ENCODE measurements around the gene FSD1.

Gene FSD1

GRCh38 chr19:4342615-4343369 lies 38.4 kb downstream of the FSD1 start (continued):
- TF ChIP-seq, protein P1, sequence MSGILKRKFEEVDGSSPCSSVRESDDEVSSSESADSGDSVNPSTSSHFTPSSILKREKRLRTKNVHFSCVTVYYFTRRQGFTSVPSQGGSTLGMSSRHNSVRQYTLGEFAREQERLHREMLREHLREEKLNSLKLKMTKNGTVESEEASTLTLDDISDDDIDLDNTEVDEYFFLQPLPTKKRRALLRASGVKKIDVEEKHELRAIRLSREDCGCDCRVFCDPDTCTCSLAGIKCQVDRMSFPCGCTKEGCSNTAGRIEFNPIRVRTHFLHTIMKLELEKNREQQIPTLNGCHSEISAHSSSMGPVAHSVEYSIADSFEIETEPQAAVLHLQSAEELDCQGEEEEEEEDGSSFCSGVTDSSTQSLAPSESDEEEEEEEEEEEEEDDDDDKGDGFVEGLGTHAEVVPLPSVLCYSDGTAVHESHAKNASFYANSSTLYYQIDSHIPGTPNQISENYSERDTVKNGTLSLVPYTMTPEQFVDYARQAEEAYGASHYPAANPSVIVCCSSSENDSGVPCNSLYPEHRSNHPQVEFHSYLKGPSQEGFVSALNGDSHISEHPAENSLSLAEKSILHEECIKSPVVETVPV (CRISPR knock-in tag; IDR thresholded peaks at IDR 0.05): peak; percentile 83
- TF ChIP-seq ZNF565 (CRISPR knock-in tag; conservative IDR thresholded peaks at IDR 0.05; ENCODE audit: low read depth): peak; percentile 99
- TF ChIP-seq ARNTL (CRISPR knock-in tag; IDR thresholded peaks at IDR 0.05; ENCODE audit: borderline replicate concordance, low read depth): peak; percentile 94
- TF ChIP-seq ESRRG (CRISPR knock-in tag; IDR thresholded peaks at IDR 0.05): peak; percentile 71; the same call in 1 of the 2 replicates
- peak; percentile 97 for TF ChIP-seq GLIS3 (CRISPR knock-in tag; IDR thresholded peaks at IDR 0.05)
- TF ChIP-seq RARB (CRISPR knock-in tag; IDR thresholded peaks at IDR 0.05): peak; percentile 77; the same call in 1 of the 2 replicates
- TF ChIP-seq ZNF8 (CRISPR knock-in tag; IDR thresholded peaks at IDR 0.05): peak; percentile 84
- TF ChIP-seq ZFP30 (CRISPR knock-in tag; IDR thresholded peaks at IDR 0.05): peak; percentile 84
- peak; percentile 100 for TF ChIP-seq PPARA (CRISPR knock-in tag; IDR thresholded peaks at IDR 0.05; ENCODE audit: borderline replicate concordance)
- peak; percentile 93 for TF ChIP-seq ZC3H10 (CRISPR knock-in tag; IDR thresholded peaks at IDR 0.05)

DNA sequence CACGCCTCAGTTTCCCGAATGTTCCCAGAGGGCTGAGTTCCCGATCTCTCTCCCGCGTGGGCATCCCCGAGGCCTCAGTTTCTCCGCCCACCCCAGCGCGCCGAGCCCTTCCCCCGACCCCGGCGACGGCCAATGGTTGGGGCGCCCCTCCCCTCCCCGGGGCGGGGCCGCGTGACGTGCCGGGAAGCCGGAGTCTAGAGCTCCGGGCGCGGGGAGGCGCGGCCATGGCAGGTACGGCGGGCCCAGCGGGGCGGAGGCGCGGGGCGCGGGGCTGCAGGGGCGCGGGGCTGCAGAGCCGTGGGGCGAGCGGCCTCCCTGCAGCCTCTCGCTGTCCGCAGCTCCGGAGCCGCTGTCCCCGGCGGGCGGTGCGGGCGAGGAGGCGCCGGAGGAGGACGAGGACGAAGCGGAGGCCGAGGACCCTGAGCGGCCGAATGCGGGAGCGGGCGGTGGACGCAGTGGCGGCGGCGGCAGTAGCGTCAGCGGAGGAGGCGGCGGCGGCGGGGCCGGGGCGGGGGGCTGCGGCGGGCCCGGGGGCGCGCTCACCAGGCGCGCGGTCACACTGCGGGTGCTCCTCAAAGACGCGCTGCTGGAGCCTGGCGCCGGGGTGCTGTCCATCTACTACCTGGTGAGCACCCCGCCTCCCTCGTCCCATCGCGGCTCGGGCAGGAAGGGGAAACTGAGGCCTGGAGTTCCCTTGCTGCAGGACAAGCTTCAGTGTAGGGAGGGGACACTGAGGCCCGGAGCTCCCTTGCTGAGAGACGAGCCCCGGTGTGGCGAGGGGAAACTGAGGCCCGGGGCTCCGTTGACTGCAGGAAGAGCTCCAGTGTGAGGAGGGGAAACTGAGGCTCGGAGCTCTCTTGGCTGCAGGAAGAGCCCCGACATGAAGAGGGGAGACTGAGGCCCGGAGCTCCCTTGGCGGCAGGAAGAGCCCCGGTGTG lies 39.2 kb downstream of the FSD1 start, which contains the start of gene MPND:
Gene MPND, plus strand, starts transcription at position 193 of the 938 bp plus-strand sequence. Its CDS starts 32 bp downstream, at position 225.
- ATAC-seq: peak; percentile 83
- TF ChIP-seq CREB5 (CRISPR knock-in tag; IDR thresholded peaks at IDR 0.05; ENCODE audit: low read depth) (no peak), GLIS3 (CRISPR knock-in tag; IDR thresholded peaks at IDR 0.05) (no peak), CSDC2 (CRISPR knock-in tag; IDR thresholded peaks at IDR 0.05) (no peak), RARB (CRISPR knock-in tag; IDR thresholded peaks at IDR 0.05) (no peak), ZNF8 (CRISPR knock-in tag; IDR thresholded peaks at IDR 0.05) (no peak), ZFP3 (CRISPR knock-in tag; IDR thresholded peaks at IDR 0.05) (no peak), ZC3H10 (CRISPR knock-in tag; IDR thresholded peaks at IDR 0.05) (no peak), ESRRG (CRISPR knock-in tag; IDR thresholded peaks at IDR 0.05) (no peak), ZNF70 (CRISPR knock-in tag; IDR thresholded peaks at IDR 0.05) (no peak), TOX (CRISPR knock-in tag; IDR thresholded peaks at IDR 0.05; ENCODE audit: borderline replicate concordance) (no peak), TSHZ2 (CRISPR knock-in tag; IDR thresholded peaks at IDR 0.05) (no peak), ARNTL (CRISPR knock-in tag; IDR thresholded peaks at IDR 0.05; ENCODE audit: borderline replicate concordance, low read depth) (no peak), PPARA (CRISPR knock-in tag; IDR thresholded peaks at IDR 0.05; ENCODE audit: borderline replicate concordance) (no peak), TCF4 (CRISPR knock-in tag; IDR thresholded peaks at IDR 0.05; ENCODE audit: borderline replicate concordance) (no peak), SNAI2 (CRISPR knock-in tag; IDR thresholded peaks at IDR 0.05) (no peak), ZNF565 (CRISPR knock-in tag; conservative IDR thresholded peaks at IDR 0.05; ENCODE audit: low read depth) (no peak)
- TF ChIP-seq, protein P2, sequence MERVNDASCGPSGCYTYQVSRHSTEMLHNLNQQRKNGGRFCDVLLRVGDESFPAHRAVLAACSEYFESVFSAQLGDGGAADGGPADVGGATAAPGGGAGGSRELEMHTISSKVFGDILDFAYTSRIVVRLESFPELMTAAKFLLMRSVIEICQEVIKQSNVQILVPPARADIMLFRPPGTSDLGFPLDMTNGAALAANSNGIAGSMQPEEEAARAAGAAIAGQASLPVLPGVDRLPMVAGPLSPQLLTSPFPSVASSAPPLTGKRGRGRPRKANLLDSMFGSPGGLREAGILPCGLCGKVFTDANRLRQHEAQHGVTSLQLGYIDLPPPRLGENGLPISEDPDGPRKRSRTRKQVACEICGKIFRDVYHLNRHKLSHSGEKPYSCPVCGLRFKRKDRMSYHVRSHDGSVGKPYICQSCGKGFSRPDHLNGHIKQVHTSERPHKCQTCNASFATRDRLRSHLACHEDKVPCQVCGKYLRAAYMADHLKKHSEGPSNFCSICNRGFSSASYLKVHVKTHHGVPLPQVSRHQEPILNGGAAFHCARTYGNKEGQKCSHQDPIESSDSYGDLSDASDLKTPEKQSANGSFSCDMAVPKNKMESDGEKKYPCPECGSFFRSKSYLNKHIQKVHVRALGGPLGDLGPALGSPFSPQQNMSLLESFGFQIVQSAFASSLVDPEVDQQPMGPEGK (CRISPR knock-in tag; IDR thresholded peaks at IDR 0.05; ENCODE audit: borderline replicate concordance): no peak
- TF ChIP-seq, protein P3, sequence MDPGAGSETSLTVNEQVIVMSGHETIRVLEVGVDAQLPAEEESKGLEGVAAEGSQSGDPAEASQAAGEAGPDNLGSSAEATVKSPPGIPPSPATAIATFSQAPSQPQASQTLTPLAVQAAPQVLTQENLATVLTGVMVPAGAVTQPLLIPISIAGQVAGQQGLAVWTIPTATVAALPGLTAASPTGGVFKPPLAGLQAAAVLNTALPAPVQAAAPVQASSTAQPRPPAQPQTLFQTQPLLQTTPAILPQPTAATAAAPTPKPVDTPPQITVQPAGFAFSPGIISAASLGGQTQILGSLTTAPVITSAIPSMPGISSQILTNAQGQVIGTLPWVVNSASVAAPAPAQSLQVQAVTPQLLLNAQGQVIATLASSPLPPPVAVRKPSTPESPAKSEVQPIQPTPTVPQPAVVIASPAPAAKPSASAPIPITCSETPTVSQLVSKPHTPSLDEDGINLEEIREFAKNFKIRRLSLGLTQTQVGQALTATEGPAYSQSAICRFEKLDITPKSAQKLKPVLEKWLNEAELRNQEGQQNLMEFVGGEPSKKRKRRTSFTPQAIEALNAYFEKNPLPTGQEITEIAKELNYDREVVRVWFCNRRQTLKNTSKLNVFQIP (CRISPR knock-in tag; IDR thresholded peaks at IDR 0.05; ENCODE audit: borderline replicate concordance, low read depth): no peak
- TF ChIP-seq, protein P1 (CRISPR knock-in tag; IDR thresholded peaks at IDR 0.05): no peak

Measured in SK-N-SH treated with all-trans-retinoic acid at 6 μM for 48 hours (cell line).